H1 (cell line): ENCODE measurements around the gene SKAP1. TPM values are rescaled to one million over a fixed set of nuclear protein-coding genes. Genes with fewer than 3 reads are reported as not detected.

Source experiments
- CTCF ChIA-PET: fragments of 300-600 bp; sonication (Branson Sonifier 250); formaldehyde crosslinking; loops from one replicate; lab custom pipeline; 2021; ENCODE audit not compliant: partially characterized antibody; lab: Charles Lee
- POLR2A ChIA-PET: fragments of 300-600 bp; sonication (Branson Sonifier 250); formaldehyde crosslinking; loops from one replicate; lab custom pipeline; 2021; ENCODE audit warnings: inconsistent platforms; ENCODE audit not compliant: partially characterized antibody; lab: Charles Lee
- DNase-seq, 2 experiments: peaks; one replicate each; pipeline versions ENCODE4 v3.0.0 to v3.0.0-alpha.2; 2010 to 2022; ENCODE audit warnings: low spot score in 2 of 2, low read depth in 1 of 2, mixed read lengths in 1 of 2
- FAIRE-seq: peaks from 2 replicates; lab custom pipeline; 2011; peaks lifted over from hg19 to GRCh38; lab: Jason Lieb, UNC
- H2AFZ ChIP-seq: 2 replicates; pipeline ENCODE4 v1.8.1; 2012; ENCODE audit warnings: low read length, inconsistent platforms
- H2AK5ac ChIP-seq: 2 replicates; pipeline ENCODE4 v1.6.1; 2013; ENCODE audit warnings: low read depth, low read length
- H2BK120ac ChIP-seq: replicated peaks from 2 replicates; pipeline ENCODE3; 2013; ENCODE audit warnings: low read depth, low read length, inconsistent platforms
- H2BK12ac ChIP-seq: 2 replicates; pipeline ENCODE4 v1.6.1; 2013; ENCODE audit warnings: low read depth, low read length
- H2BK15ac ChIP-seq: 2 replicates; pipeline ENCODE4 v1.6.1; 2013; ENCODE audit warnings: low read length
- H2BK20ac ChIP-seq: 2 replicates; pipeline ENCODE4 v1.6.1; 2013; ENCODE audit warnings: low read length
- H2BK5ac ChIP-seq: 2 replicates; pipeline ENCODE4 v1.6.1; 2013; ENCODE audit warnings: low read depth, low read length
- H3K14ac ChIP-seq: 2 replicates; pipeline ENCODE4 v1.6.1; 2013; ENCODE audit warnings: inconsistent platforms; ENCODE audit not compliant: insufficient read length
- H3K18ac ChIP-seq: 2 replicates; pipeline ENCODE4 v1.6.1; 2013; ENCODE audit warnings: low read length; ENCODE audit errors: extremely low read depth
- H3K23ac ChIP-seq: 2 replicates; pipeline ENCODE4 v1.6.1; 2013; ENCODE audit warnings: inconsistent platforms; ENCODE audit not compliant: insufficient read length
- H3K23me2 ChIP-seq: 2 replicates; pipeline ENCODE4 v1.6.1; 2013; ENCODE audit warnings: low read depth, low read length
- H3K27ac ChIP-seq: 2 replicates; pipeline ENCODE4 v1.6.1; 2011; ENCODE audit warnings: low read depth, low read length, inconsistent platforms
- H3K27me3 ChIP-seq, 4 experiments: replicated peaks in 1 of 4; 1 replicate in 1 of 4; 2 replicates in 3 of 4; pipeline versions ENCODE4 v1.6.1 to v1.8.1; 2011 to 2013; ENCODE audit warnings: low read length in 3 of 4, mild to moderate bottlenecking in 3 of 4, inconsistent platforms in 2 of 4, mixed read lengths in 2 of 4, moderate library complexity in 1 of 4; ENCODE audit not compliant: control insufficient read depth in 3 of 4, insufficient read depth in 3 of 4; ENCODE audit errors: extremely low read depth in 1 of 4
- H3K36me3 ChIP-seq, 4 experiments: 2 replicates each; pipeline versions ENCODE4 v1.6.1 to v1.8.1; 2011 to 2013; ENCODE audit warnings: mild to moderate bottlenecking in 4 of 4, low read length in 3 of 4, moderate library complexity in 2 of 4, control low read depth in 1 of 4, inconsistent platforms in 1 of 4; ENCODE audit not compliant: insufficient read depth in 4 of 4, control insufficient read depth in 2 of 4
- H3K4ac ChIP-seq: replicated peaks from 2 replicates; pipeline ENCODE3; 2013; ENCODE audit warnings: low read length, low read depth, mixed read lengths, inconsistent platforms; ENCODE audit not compliant: insufficient read length
- H3K4me1 ChIP-seq, 4 experiments: replicated peaks in 1 of 4; 1 replicate in 1 of 4; 2 replicates in 3 of 4; pipeline versions ENCODE4 v1.6.1 to v1.8.1; 2011 to 2013; ENCODE audit warnings: low read length in 3 of 4, inconsistent platforms in 2 of 4, mixed read lengths in 1 of 4; ENCODE audit not compliant: insufficient read depth in 4 of 4, control insufficient read depth in 3 of 4
- H3K4me2 ChIP-seq, 2 experiments: 2 replicates each; pipeline versions ENCODE4 v1.6.1 to v1.8.1; 2011 to 2013; ENCODE audit warnings: low read depth in 2 of 2, low read length in 2 of 2, control low read depth in 1 of 2, inconsistent platforms in 1 of 2, mild to moderate bottlenecking in 1 of 2; ENCODE audit not compliant: insufficient read depth in 1 of 2
- H3K4me3 ChIP-seq, 4 experiments: fragments of 200-600, 300-600 bp in 1 of 4; sonication (generic), shearing (Covaris generic), sonication (Bioruptor Twin) in 1 of 4; 2 replicates each; pipeline versions ENCODE4 v1.5.1 to v1.8.1; 2011 to 2016; ENCODE audit warnings: low read length in 4 of 4, low read depth in 3 of 4, control low read depth in 2 of 4, inconsistent platforms in 2 of 4, mild to moderate bottlenecking in 2 of 4, mixed read lengths in 1 of 4, moderate library complexity in 1 of 4; ENCODE audit not compliant: insufficient read depth in 2 of 4; ENCODE audit errors: extremely low read depth in 1 of 4
- H3K56ac ChIP-seq: replicated peaks from 2 replicates; pipeline ENCODE3; 2013; ENCODE audit warnings: low read depth, mild to moderate bottlenecking, mixed read lengths, low read length, inconsistent platforms; ENCODE audit not compliant: insufficient read length
- H3K79me1 ChIP-seq: 2 replicates; pipeline ENCODE4 v1.6.1; 2013; ENCODE audit warnings: low read depth, low read length, control low read depth
- H3K79me2 ChIP-seq, 2 experiments: 2 replicates each; pipeline versions ENCODE4 v1.6.1 to v1.8.1; 2012 to 2013; ENCODE audit warnings: low read length in 2 of 2, mild to moderate bottlenecking in 2 of 2, inconsistent platforms in 1 of 2; ENCODE audit not compliant: insufficient read depth in 2 of 2, control insufficient read depth in 1 of 2
- H3K9ac ChIP-seq, 4 experiments: replicated peaks in 1 of 4; 1 replicate in 1 of 4; 2 replicates in 3 of 4; pipeline versions ENCODE4 v1.6.1 to v1.8.1; 2011 to 2013; ENCODE audit warnings: low read depth in 3 of 4, low read length in 3 of 4, control low read depth in 2 of 4, mild to moderate bottlenecking in 2 of 4, moderate library complexity in 2 of 4, inconsistent platforms in 1 of 4; ENCODE audit errors: extremely low read depth in 1 of 4
- H3K9me3 ChIP-seq, 2 experiments: 2 replicates each; pipeline versions ENCODE4 v1.6.1 to v1.8.1; 2012 to 2013; ENCODE audit warnings: mild to moderate bottlenecking in 2 of 2, moderate library complexity in 2 of 2, control low read depth in 1 of 2, inconsistent platforms in 1 of 2, low read depth in 1 of 2, low read length in 1 of 2, mixed read lengths in 1 of 2; ENCODE audit not compliant: insufficient read depth in 2 of 2
- H4K20me1 ChIP-seq, 2 experiments: replicated peaks in 1 of 2; 2 replicates each; pipeline versions ENCODE3 to v1.8.1; 2011 to 2013; ENCODE audit warnings: inconsistent platforms in 2 of 2, low read length in 2 of 2, mild to moderate bottlenecking in 1 of 2; ENCODE audit not compliant: insufficient read depth in 2 of 2, control insufficient read depth in 1 of 2
- H4K5ac ChIP-seq: 2 replicates; pipeline ENCODE4 v1.6.1; 2013; ENCODE audit warnings: low read length, low read depth, mixed read lengths, inconsistent platforms; ENCODE audit not compliant: insufficient read length
- H4K8ac ChIP-seq: 2 replicates; pipeline ENCODE4 v1.8.0; 2013; ENCODE audit warnings: mild to moderate bottlenecking, moderate library complexity, low read length, inconsistent platforms; ENCODE audit not compliant: insufficient read depth; ENCODE audit errors: extremely low read depth
- H4K91ac ChIP-seq: replicated peaks from 2 replicates; pipeline ENCODE3; 2013; ENCODE audit warnings: low read length, mixed read lengths, inconsistent platforms; ENCODE audit not compliant: insufficient read length
- CBX8 ChIP-seq: fragments of 300-800, 300-1000 bp; sonication (generic); IDR thresholded peaks from 2 replicates; pipeline ENCODE4 v1.7.1; 2016; ENCODE audit warnings: low read depth, low read length, borderline replicate concordance
- CREB1 ChIP-seq: IDR thresholded peaks from 2 replicates; pipeline ENCODE4 v1.6.1; 2012; ENCODE audit warnings: inconsistent platforms
- NANOG ChIP-seq: IDR thresholded peaks from 2 replicates; pipeline ENCODE4 v1.6.1; 2011; ENCODE audit warnings: low read length, low read depth, mild to moderate bottlenecking, inconsistent platforms; ENCODE audit not compliant: insufficient read depth, poor library complexity, severe bottlenecking
- RBBP5 ChIP-seq: IDR thresholded peaks from 2 replicates; pipeline ENCODE4 v1.7.1; 2012; ENCODE audit warnings: low read depth, mild to moderate bottlenecking, inconsistent platforms, low read length, moderate library complexity, borderline replicate concordance
- RXRA ChIP-seq: IDR thresholded peaks from 2 replicates; pipeline ENCODE4 v1.6.1; 2011; ENCODE audit warnings: low read depth, mild to moderate bottlenecking, low read length, moderate library complexity; ENCODE audit not compliant: insufficient read depth
- SRF ChIP-seq: IDR thresholded peaks from 2 replicates; pipeline ENCODE4 v1.6.1; 2011; ENCODE audit warnings: mild to moderate bottlenecking, low read depth, low read length, moderate library complexity
- TAF7 ChIP-seq: optimal IDR thresholded peaks from 2 replicates; pipeline ENCODE3; 2011; ENCODE audit warnings: low read depth, mild to moderate bottlenecking, inconsistent platforms, low read length, moderate library complexity, borderline replicate concordance
- WGBS, 2 experiments: shearing (Covaris generic) in 1 of 2; methylation state at CpG; one replicate each; pipeline versions ENCODE4 v1.1.6 to v1.1.7; 2013 to 2015; ENCODE audit warnings: low lambda C conversion rate in 2 of 2, mixed read lengths in 2 of 2, inconsistent platforms in 1 of 2, low coverage in 1 of 2, missing lambda C conversion rate in 1 of 2; ENCODE audit not compliant: insufficient replicate concordance in 2 of 2, insufficient coverage in 1 of 2, insufficient read length in 1 of 2; ENCODE audit errors: extremely low coverage in 1 of 2, missing lambda C conversion rate in 1 of 2; 5-methylcytosine and 5-hydroxymethylcytosine counted together
- polyA plus RNA-seq, 7 experiments: library from polyadenylated mRNA; depleted of rRNA in 3 of 7; stranded (reverse) in 5 of 7; unstranded in 2 of 7; fragments of >200 nt in 5 of 7; fragments of 200-250 nt in 2 of 7; gene quantifications; 1 replicate in 5 of 7; 2 replicates in 1 of 7; 4 replicates in 1 of 7; pipeline versions ENCODE4 v1.2.1 to v1.2.3, GENCODE V29; 2011 to 2013; ENCODE audit warnings: missing spikeins in 2 of 7, mixed read lengths in 2 of 7
- total RNA-seq: library from RNA; stranded (reverse); fragmentation: NEBNext Ultra II Directional; extraction: Animal tissue kit (Norgen Biotek cat#: 25700); gene quantifications from 2 replicates; pipeline ENCODE4 v1.2.1, GENCODE V29; 2021
- TF ChIP-seq, protein P1 (sequence below): IDR thresholded peaks from 2 replicates; pipeline ENCODE4 v1.6.1; 2011; ENCODE audit warnings: low read length, improper control_type of control experiment

SKAP1 gene
- total and polyA plus RNA-seq, 2 of the 8 experiments (the other 6 are each of a cell fraction or from before 2014, with no cell fraction given): not detected

DNA sequence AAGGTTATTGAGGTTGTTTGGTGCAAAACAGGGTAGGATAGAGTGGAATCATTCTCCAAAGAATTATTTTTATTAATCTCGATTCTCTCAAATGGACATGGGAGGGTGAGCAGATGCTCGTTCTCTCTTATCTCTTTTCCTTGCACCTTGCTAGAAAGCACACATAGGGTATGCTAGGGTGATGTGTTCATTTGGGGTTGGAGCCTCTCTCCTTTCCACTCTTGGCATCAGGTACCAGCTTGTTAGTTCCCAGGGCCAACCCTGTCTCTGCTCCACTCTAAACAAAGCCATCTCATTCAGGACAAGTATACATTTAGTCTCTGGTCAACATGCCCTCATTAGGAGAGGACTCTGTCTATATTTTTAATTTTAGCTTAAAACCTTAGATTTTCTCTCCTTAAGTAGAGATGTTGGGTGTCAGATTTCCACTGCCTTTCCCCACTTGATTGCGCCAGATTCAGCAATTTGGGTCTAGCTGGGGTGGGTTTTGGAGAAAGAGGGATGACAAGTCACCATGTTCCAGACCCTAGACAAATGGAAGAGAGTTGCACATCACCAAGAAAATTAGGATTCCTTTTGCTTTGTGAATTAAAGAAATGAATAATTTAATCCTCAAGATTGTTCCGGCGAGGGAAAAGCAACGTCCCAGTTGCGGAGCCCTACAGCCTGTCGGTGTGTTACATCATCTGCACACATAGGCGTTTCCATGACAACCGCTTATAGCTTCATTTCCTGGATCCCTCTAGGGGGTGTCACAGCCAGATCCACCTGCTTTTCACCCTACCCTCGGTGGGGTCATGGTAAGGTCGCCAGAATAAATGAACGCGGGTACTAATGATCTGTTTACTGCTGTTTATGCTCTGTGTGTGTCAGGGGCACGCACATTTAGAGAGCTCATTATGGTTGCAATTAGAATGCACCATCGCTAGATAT lies 280.9 kb downstream of the SKAP1 start:
- Histone ChIP-seq H3K79me2 (no peaks in the 10 kb centered on the region), H3K9me3 (no peaks in the 10 kb centered on the region), H2BK15ac (no peak overlapping the region), H3K23me2 (no peaks in the 10 kb centered on the region), H3K4ac (no peak overlapping the region), H2BK120ac (no peak overlapping the region), H4K91ac (no peak overlapping the region), H3K4me3 (no peak overlapping the region), H3K18ac (no peak overlapping the region), H3K27ac (no peak overlapping the region), H3K36me3 (no peaks in the 10 kb centered on the region), H4K5ac (no peak overlapping the region), H3K56ac (no peak overlapping the region), H3K9ac (no peak overlapping the region), H2BK5ac (no peak overlapping the region), H3K27me3 (peaks cover 0 to 2% (median 0%) of the 10 kb centered on the region in 4 experiments; a peak in 2 of 7 replicates), H3K4me2 (peak overlapping the region in 1 of 2 experiments; percentile 15; a peak in 1 of 4 replicates), H3K4me1 (peaks cover 0 to 8% (median 6%) of the 10 kb centered on the region in 4 experiments; a peak in 2 of 7 replicates), H3K79me1 (no peaks in the 10 kb centered on the region), H4K20me1 (no peaks in the 10 kb centered on the region), H2BK12ac (peak overlapping the region; percentile 34; the same call in 1 of the 2 replicates), H2AK5ac (peak overlapping the region; percentile 42; the same call in 1 of the 2 replicates), H3K14ac (no peak overlapping the region), H4K8ac (no peak overlapping the region), H2AFZ (no peak overlapping the region), H3K23ac (no peak overlapping the region), H2BK20ac (no peak overlapping the region)
- WGBS, 2 experiments: 62% methylated on average over 16 of the region's 16 CpGs; no CpG with 5 or more reads in 1 of the 2 experiments
- DNase-seq: no peak
- FAIRE-seq: no peak
- ChIA-PET POLR2A (interaction anchor here (0.5 to 2.6 kb wide), 6 partner anchors 10 to 230 kb away, joined by 3 to 12 read pairs (median 4); no protein-coding TSS in a partner anchor), CTCF (interaction anchor here (0.6 to 2.1 kb wide), 9 partner anchors 10 to 469 kb away, joined by 3 to 10 read pairs (median 4); no protein-coding TSS in a partner anchor)
- no peak for TF ChIP-seq RBBP5
- TF ChIP-seq RXRA: peak; percentile 91
- no peak for TF ChIP-seq TAF7
- no peak for TF ChIP-seq CREB1
- TF ChIP-seq CBX8: no peak
- no peak for TF ChIP-seq SRF
- TF ChIP-seq, protein P1, sequence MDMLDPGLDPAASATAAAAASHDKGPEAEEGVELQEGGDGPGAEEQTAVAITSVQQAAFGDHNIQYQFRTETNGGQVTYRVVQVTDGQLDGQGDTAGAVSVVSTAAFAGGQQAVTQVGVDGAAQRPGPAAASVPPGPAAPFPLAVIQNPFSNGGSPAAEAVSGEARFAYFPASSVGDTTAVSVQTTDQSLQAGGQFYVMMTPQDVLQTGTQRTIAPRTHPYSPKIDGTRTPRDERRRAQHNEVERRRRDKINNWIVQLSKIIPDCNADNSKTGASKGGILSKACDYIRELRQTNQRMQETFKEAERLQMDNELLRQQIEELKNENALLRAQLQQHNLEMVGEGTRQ: no peak
- no peak for TF ChIP-seq NANOG
